Measurements from ENCODE around the gene SPOUT1. TPM values are rescaled to one million over a fixed set of nuclear protein-coding genes. Genes with fewer than 3 reads are reported as not detected.

The SPOUT1 gene
- polyA plus RNA-seq, 1 experiment, result 45.8 TPM

DNA sequence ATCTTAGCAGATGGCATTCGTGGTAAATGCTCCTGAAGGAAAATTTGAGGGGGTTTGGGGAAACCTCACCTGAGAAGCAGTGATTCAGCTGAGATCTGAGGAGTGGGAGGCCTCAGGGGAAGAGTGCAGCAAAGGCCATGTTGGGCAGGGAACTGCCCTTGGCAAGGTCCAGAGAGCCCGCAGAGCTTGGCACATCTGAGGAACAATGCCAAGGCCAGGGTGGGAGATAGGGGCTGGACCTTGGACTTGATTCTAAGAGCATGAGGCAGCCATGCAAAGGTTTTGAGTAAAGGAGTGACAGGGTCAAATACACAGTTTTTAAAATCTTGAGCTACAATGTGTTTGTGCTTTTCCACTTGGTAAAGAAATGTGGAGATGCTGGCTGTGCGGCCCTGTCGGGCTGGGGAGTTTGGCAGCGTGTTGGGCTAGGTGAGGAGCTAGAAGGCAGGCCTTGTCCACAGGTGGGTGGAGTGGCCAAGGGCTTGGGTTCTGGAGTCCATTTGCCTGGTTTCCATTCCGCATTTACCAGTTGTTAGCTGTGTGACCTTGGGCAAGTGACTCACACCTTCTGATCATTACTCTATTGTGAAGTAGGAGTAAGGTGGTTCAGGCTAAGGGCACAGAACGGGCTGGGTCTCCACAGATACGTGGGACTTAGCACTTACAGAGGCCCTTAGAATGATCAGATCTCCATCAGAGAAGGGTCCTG, 36.5 kb downstream of the SPOUT1 start:
- no peak for TF ChIP-seq CTCF (IDR thresholded peaks at IDR 0.05; ENCODE audit: insufficient read depth, low read depth, low read length)
- H3K27me3 ChIP-seq (ENCODE audit: control insufficient read depth, insufficient read depth, low read length), result no peaks in the 10 kb centered on the region
- DNase-seq (ENCODE audit: low read depth), result no peak
- H3K4me3 ChIP-seq (ENCODE audit: low read depth, low read length), result no peak overlapping the region
- POLR2A ChIA-PET, result no interaction called here
- CTCF ChIA-PET, result interaction anchor here (0.6 to 2.1 kb wide), 3 partner anchors 25 to 156 kb away, joined by 3 to 7 read pairs (median 4); partner anchors contain the start of gene ENDOG
- H3K36me3 ChIP-seq (ENCODE audit: control insufficient read depth, insufficient read depth, low read length), result peaks cover 31% of the 10 kb centered on the region

GRCh38 chr9:128792134-128792533, 37.5 kb downstream of the SPOUT1 start:
- Histone ChIP-seq H3K27me3 (ENCODE audit: control insufficient read depth, insufficient read depth, low read length) (no peaks in the 10 kb centered on the region), H3K36me3 (ENCODE audit: control insufficient read depth, insufficient read depth, low read length) (peaks cover 28% of the 10 kb centered on the region), H3K4me3 (ENCODE audit: low read depth, low read length) (no peak overlapping the region)
- ChIA-PET POLR2A (no interaction called here), CTCF (interaction anchor here (1.9 to 2.1 kb wide), 2 partner anchors 21 to 26 kb away, joined by 4 to 7 read pairs; partner anchors contain the start of gene ENDOG)
- no peak for TF ChIP-seq CTCF (IDR thresholded peaks at IDR 0.05; ENCODE audit: insufficient read depth, low read depth, low read length)
- DNase-seq (ENCODE audit: low read depth), result no peak

DNA sequence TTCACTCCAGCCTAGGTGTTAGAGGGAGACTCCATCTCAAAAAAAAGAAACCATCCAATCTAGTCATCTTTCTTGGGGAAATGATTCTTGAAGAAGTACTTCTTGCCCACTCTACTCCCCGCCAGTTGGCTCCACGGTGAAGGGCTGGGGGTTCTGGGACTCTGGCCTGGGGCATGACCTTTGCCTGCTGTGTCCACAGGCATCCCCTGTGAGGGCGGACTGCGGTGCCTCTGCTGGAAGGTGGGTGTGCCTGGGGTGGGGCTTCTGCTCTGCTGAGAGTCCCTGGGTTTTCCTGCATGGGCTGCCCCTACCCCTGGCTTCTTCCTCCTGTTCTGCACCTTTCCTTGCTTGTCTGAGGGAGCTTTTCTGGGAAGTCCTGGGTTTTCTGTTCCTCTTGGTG, 39.1 kb downstream of the SPOUT1 start:
- Histone ChIP-seq H3K27me3 (ENCODE audit: control insufficient read depth, insufficient read depth, low read length) (no peaks in the 10 kb centered on the region), H3K36me3 (ENCODE audit: control insufficient read depth, insufficient read depth, low read length) (peaks cover 26% of the 10 kb centered on the region), H3K4me3 (ENCODE audit: low read depth, low read length) (no peak overlapping the region)
- POLR2A ChIA-PET, result no interaction called here
- CTCF ChIA-PET, result interaction anchor here (0.8 to 1.9 kb wide), 2 partner anchors 22 to 155 kb away, joined by 3 to 4 read pairs; no protein-coding TSS in a partner anchor
- TF ChIP-seq CTCF (IDR thresholded peaks at IDR 0.05; ENCODE audit: insufficient read depth, low read depth, low read length), result no peak
- no peak for DNase-seq (ENCODE audit: low read depth)

DNA sequence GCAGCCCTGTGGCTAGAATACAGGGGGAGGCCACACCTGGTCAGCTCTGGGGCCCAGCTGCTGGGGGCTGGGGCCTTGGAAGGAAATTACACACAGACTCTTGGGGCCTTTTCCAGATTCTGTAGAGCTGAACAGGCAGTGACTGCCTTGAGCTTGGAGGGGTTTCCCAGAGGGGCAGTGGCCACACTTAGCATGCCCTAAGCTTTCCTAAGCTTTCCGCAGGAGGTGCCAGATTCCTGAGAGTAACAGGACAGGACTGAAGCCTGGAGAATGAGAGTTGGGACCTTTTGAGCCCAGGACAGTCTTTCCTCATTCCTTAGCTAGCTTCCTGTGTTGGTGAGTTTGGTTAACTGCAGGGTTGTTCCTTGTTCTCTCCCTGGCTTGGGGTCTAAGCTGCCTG, 41.1 kb downstream of the SPOUT1 start:
- POLR2A ChIA-PET, result no interaction called here
- Histone ChIP-seq H3K27me3 (ENCODE audit: control insufficient read depth, insufficient read depth, low read length) (no peaks in the 10 kb centered on the region), H3K4me3 (ENCODE audit: low read depth, low read length) (no peak overlapping the region), H3K36me3 (ENCODE audit: control insufficient read depth, insufficient read depth, low read length) (peaks cover 20% of the 10 kb centered on the region)
- TF ChIP-seq CTCF (IDR thresholded peaks at IDR 0.05; ENCODE audit: insufficient read depth, low read depth, low read length), result no peak
- no peak for DNase-seq (ENCODE audit: low read depth)
- CTCF ChIA-PET, result interaction anchor here (1.1 to 1.5 kb wide), 3 partner anchors 30 to 153 kb away, joined by 4 to 7 read pairs (median 6); partner anchors contain the start of genes ENDOG and PKN3

- peaks cover 13% of the 10 kb centered on the region for H3K36me3 ChIP-seq (ENCODE audit: control insufficient read depth, insufficient read depth, low read length)
- peak overlapping the region; percentile 100 for H3K4me3 ChIP-seq (ENCODE audit: low read depth, low read length)
- POLR2A ChIA-PET, result no interaction called here
- TF ChIP-seq CTCF (IDR thresholded peaks at IDR 0.05; ENCODE audit: insufficient read depth, low read depth, low read length), result no peak
- no peaks in the 10 kb centered on the region for H3K27me3 ChIP-seq (ENCODE audit: control insufficient read depth, insufficient read depth, low read length)
- CTCF ChIA-PET, result interaction anchor here (1.1 kb wide), 1 partner anchor 85 kb away, joined by 4 read pairs; the partner anchor contains the start of gene PKN3
- DNase-seq (ENCODE audit: low read depth), result no peak
Measured at GRCh38 chr9:128787659-128788058, 41.9 kb downstream of the SPOUT1 start.

Data from BJ (cell line).